ENCODE results near the gene GDF3. TPM values are rescaled to one million over a fixed set of nuclear protein-coding genes. Genes with fewer than 3 reads are reported as not detected.

The GDF3 gene
- total and polyA plus RNA-seq, 9 of the 15 experiments (the other 6 are each of a cell fraction or from before 2014, with no cell fraction given) = not detected

- POLR2A ChIA-PET = no interaction called here
- intact Hi-C loops (cut with micrococcal nuclease) = loop anchor here (10.0 kb wide), 1 partner anchor 159 kb away; no protein-coding TSS in a partner anchor
- no TSS peak for BruUV-seq (replicated peaks)
- FAIRE-seq = no peak
- no peak overlapping the region for H3K9ac ChIP-seq (ENCODE audit: insufficient read depth in 1 of 2, low read depth in 2 of 2, low read length in 2 of 2)
- CTCF ChIA-PET (ENCODE audit: low intra/inter-chr PET ratio) = no interaction called here
- WGBS (ENCODE audit: insufficient coverage, low coverage, missing lambda C conversion rate) = 14% methylated on average over 2 of the region's 3 CpGs
- no peaks in the 10 kb centered on the region for H3K9me1 ChIP-seq (ENCODE audit: control insufficient read depth, insufficient read depth, low read length)
- no peak for DNase-seq (ENCODE audit: extremely low read depth in 1 of 4, low spot score in 3 of 4)
- H4K20me1 ChIP-seq (replicated peaks; ENCODE audit: control insufficient read depth, insufficient read depth, low read length) = no peaks in the 10 kb centered on the region
- TF ChIP-seq ZNF175 (CRISPR knock-in tag; IDR thresholded peaks at IDR 0.05; ENCODE audit: low read depth) (0 out of 2 replicates have a peak, but pooled peaks have one; percentile 43), NR2C2 (CRISPR knock-in tag; IDR thresholded peaks at IDR 0.05) (no peak), NR2C2 (tag; IDR thresholded peaks at IDR 0.05) (no peak), ZNF318 (IDR thresholded peaks at IDR 0.05; ENCODE audit: borderline replicate concordance in 1 of 2, low read depth in 1 of 2) (no peak)
- TF ChIP-seq, protein P1, sequence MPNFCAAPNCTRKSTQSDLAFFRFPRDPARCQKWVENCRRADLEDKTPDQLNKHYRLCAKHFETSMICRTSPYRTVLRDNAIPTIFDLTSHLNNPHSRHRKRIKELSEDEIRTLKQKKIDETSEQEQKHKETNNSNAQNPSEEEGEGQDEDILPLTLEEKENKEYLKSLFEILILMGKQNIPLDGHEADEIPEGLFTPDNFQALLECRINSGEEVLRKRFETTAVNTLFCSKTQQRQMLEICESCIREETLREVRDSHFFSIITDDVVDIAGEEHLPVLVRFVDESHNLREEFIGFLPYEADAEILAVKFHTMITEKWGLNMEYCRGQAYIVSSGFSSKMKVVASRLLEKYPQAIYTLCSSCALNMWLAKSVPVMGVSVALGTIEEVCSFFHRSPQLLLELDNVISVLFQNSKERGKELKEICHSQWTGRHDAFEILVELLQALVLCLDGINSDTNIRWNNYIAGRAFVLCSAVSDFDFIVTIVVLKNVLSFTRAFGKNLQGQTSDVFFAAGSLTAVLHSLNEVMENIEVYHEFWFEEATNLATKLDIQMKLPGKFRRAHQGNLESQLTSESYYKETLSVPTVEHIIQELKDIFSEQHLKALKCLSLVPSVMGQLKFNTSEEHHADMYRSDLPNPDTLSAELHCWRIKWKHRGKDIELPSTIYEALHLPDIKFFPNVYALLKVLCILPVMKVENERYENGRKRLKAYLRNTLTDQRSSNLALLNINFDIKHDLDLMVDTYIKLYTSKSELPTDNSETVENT (CRISPR knock-in tag; IDR thresholded peaks at IDR 0.05) = no peak
- no peak overlapping the region for H3K4me3 ChIP-seq
- ATAC-seq = no peak
- no peaks in the 10 kb centered on the region for H3K36me3 ChIP-seq (ENCODE audit: control insufficient read depth, insufficient read depth, low read length)
- no peaks in the 10 kb centered on the region for H3K79me2 ChIP-seq (ENCODE audit: control insufficient read depth, insufficient read depth, low read length)
- H3K4me1 ChIP-seq (replicated peaks in 1 of 2; ENCODE audit: control insufficient read depth in 2 of 2, insufficient read depth in 2 of 2, low read length in 2 of 2) = no peaks in the 10 kb centered on the region; a peak in 1 of 5 replicates
- in situ Hi-C loops (cut with MboI) = no loop called here
- H2AFZ ChIP-seq (ENCODE audit: low read depth, low read length) = no peak overlapping the region
- no peaks in the 10 kb centered on the region; a peak in 1 of 5 replicates for H3K27me3 ChIP-seq (ENCODE audit: control insufficient read depth in 2 of 2, insufficient read depth in 2 of 2, low read length in 2 of 2)
- H3K27ac ChIP-seq (ENCODE audit: extremely low read depth, low read depth, low read length) = no peak overlapping the region
- H3K9me3 ChIP-seq (replicated peaks; ENCODE audit: control insufficient read depth, insufficient read depth, low read depth, low read length) = no peaks in the 10 kb centered on the region
- no peak overlapping the region for H3K4me2 ChIP-seq (ENCODE audit: insufficient read depth, low read length)
These were observed 49.4 kb downstream of the GDF3 start for GRCh38 chr12:7646178-7646475.
